ENCODE results near the gene PGP.
"Not testable (repeated sequence)": the region's sequence is repeated elsewhere in the genome, so short reads cannot be mapped to it uniquely, and the experiment has no call there.

PGP gene

DNA sequence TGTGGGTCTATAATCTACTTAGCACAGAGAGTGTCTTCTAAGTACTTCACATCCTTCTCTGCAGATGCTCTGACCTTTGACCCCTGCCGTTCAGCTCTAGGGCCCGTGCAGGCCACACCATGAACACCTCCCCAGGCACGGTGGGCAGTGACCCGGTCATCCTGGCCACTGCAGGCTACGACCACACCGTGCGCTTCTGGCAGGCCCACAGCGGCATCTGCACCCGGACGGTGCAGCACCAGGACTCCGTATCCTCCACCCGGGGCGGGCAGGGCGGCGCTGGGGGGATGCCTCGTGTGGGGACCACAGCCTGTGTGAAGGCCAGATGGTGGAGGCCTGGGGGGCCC is 8.7 kb downstream of the PGP start:
- ATAC-seq (ENCODE audit: low read depth) (peak; percentile 20), DNase-seq (ENCODE audit: low spot score) (peak; percentile 68)
- H3K4me3 ChIP-seq (ENCODE audit: severe bottlenecking): peak overlapping the region; percentile 91
- H3K27ac ChIP-seq (ENCODE audit: poor library complexity, severe bottlenecking): peak overlapping the region; percentile 68
- H3K36me3 ChIP-seq (ENCODE audit: low read depth): peaks cover 24% of the 10 kb centered on the region
- no peaks in the 10 kb centered on the region for H3K9me3 ChIP-seq (ENCODE audit: severe bottlenecking)
- no peaks in the 10 kb centered on the region for H3K27me3 ChIP-seq (ENCODE audit: insufficient read depth, poor library complexity, severe bottlenecking)
- TF ChIP-seq, protein P1, sequence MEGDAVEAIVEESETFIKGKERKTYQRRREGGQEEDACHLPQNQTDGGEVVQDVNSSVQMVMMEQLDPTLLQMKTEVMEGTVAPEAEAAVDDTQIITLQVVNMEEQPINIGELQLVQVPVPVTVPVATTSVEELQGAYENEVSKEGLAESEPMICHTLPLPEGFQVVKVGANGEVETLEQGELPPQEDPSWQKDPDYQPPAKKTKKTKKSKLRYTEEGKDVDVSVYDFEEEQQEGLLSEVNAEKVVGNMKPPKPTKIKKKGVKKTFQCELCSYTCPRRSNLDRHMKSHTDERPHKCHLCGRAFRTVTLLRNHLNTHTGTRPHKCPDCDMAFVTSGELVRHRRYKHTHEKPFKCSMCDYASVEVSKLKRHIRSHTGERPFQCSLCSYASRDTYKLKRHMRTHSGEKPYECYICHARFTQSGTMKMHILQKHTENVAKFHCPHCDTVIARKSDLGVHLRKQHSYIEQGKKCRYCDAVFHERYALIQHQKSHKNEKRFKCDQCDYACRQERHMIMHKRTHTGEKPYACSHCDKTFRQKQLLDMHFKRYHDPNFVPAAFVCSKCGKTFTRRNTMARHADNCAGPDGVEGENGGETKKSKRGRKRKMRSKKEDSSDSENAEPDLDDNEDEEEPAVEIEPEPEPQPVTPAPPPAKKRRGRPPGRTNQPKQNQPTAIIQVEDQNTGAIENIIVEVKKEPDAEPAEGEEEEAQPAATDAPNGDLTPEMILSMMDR (IDR thresholded peaks at IDR 0.05; ENCODE audit: poor library complexity, severe bottlenecking): no peak
- no peaks in the 10 kb centered on the region for H3K4me1 ChIP-seq (ENCODE audit: insufficient read depth, poor library complexity, severe bottlenecking)

DNA sequence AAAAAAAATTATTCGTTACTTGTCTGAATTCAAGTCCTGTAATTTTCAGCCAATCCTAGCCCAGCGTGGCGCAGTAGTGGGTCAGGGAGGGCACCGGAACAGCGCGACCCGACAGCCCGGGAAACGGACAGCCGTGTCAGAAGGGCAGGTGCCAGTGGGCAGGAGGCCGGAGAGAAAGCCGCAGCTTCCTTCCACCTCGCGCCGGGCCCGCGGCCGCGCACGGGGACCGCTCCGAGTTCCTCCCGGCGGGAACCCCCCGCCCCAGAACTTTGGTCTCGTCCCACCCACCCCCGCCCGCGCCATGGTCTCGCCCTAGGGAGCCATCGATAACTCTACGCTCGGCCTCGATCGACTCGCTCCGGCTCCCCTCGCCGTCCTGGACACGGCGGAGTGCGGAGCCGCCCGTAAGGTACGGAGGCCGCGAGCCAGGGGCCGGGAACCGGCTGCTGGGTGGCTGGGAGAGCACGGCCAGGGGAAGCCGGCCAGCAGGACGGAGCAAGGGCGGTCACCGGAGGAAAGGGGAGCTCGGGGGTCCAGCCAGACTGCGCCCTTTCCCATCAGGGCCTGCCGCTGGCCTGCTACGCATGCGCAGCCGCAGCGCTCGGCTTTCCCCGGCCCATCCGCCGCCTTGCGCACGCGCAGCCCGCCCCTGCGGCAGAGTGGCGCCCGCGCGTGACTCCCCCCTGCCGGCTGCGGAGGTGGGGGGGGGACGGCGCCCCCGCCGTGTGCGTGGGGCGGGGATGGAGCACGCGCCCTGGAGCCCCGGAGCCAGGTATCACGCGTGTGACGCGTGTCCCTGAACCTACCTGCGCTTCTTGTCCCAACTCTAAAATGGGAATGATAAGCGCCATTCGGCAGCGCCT is 9.3 kb downstream of the PGP start, which contains the start of gene MLST8:
MLST8 (plus strand) TSS at position 351 of the 863 bp plus-strand sequence. CDS start 632 bp downstream, outside the sequence.
- DNase-seq (ENCODE audit: low spot score): peak; percentile 81
- H3K4me3 ChIP-seq (ENCODE audit: severe bottlenecking): peak within 1 kb of the TSS; percentile 91
- H3K4me1 ChIP-seq (ENCODE audit: insufficient read depth, poor library complexity, severe bottlenecking): no peaks in the 10 kb centered on the region
- peak within 1 kb of the TSS; percentile 68 for H3K27ac ChIP-seq (ENCODE audit: poor library complexity, severe bottlenecking)
- no peaks in the 10 kb centered on the region for H3K9me3 ChIP-seq (ENCODE audit: severe bottlenecking)
- TF ChIP-seq, protein P1 (IDR thresholded peaks at IDR 0.05; ENCODE audit: poor library complexity, severe bottlenecking): no peak
- H3K27me3 ChIP-seq (ENCODE audit: insufficient read depth, poor library complexity, severe bottlenecking): no peaks in the 10 kb centered on the region
- peaks cover 24% of the 10 kb centered on the region for H3K36me3 ChIP-seq (ENCODE audit: low read depth)
- ATAC-seq (ENCODE audit: low read depth): peak; percentile 53

DNA sequence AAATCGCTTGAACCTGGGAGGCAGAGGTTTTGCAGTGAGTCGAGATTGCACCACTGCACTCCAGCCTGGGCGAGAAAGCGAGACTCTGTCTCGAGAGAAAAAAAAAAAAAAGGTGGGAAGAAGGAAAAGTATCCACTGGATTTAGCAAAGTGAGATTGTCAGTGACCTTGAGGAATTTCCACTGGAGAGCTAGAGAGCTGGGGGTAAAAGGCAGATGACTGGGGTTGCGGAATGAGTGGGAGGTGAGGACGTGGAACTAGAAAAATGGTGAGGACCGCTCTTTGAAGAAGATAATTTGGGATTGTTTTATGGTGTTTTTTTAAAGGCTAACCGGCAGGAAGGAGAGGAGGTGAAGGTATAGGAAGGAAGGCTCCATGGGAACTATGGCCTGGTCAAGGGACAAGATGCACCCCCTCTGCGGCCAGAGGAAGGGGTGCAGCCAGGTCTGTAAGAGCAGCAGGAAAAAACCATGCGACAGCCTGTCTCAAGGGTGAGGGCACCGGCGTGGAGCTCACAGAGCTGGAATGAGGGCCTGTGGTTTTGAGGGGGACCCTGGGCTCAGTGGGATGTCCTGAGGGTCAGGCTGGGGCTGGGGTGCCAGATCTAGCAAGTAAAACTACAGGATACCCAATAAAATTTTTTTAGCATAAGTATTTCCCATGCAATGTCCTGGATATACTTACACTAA is 10.1 kb downstream of the PGP start:
- TF ChIP-seq, protein P1 (IDR thresholded peaks at IDR 0.05; ENCODE audit: poor library complexity, severe bottlenecking): no peak
- no peaks in the 10 kb centered on the region for H3K27me3 ChIP-seq (ENCODE audit: insufficient read depth, poor library complexity, severe bottlenecking)
- ATAC-seq (ENCODE audit: low read depth): no peak
- no peak for DNase-seq (ENCODE audit: low spot score)
- peak overlapping the region; percentile 68 for H3K27ac ChIP-seq (ENCODE audit: poor library complexity, severe bottlenecking)
- H3K4me3 ChIP-seq (ENCODE audit: severe bottlenecking): peak overlapping the region; percentile 91
- no peaks in the 10 kb centered on the region for H3K9me3 ChIP-seq (ENCODE audit: severe bottlenecking)
- peaks cover 24% of the 10 kb centered on the region for H3K36me3 ChIP-seq (ENCODE audit: low read depth)
- no peaks in the 10 kb centered on the region for H3K4me1 ChIP-seq (ENCODE audit: insufficient read depth, poor library complexity, severe bottlenecking)

DNA sequence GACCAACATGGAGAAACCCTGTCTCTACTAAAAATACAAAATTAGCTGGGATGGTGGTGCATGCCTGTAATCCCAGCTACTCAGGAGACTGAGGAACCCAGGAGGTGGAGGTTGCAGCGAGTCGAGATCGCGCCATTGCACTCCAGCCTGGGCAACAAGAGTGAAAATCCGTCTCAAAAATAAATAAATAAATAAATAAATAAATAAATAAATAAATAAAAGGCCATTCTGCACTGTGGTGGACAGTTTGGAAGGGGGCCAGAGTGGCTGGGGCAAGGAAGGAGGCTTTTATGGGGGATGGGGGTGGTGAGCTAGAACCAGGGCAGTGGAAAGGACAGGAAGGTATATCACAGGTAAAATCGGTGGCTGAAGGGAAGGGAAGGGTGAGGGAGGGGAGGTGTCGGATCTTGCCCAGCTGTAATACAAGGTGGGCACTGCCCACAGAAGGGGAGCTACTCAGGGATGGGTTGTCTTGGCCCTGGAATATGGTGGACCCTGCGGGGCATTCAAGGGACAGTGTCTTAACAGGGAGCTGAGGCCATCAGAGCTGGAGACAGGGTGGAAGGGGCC is 11.4 kb downstream of the PGP start:
- H3K4me1 ChIP-seq (ENCODE audit: insufficient read depth, poor library complexity, severe bottlenecking); DNase-seq (ENCODE audit: low spot score); H3K27me3 ChIP-seq (ENCODE audit: insufficient read depth, poor library complexity, severe bottlenecking); H3K4me3 ChIP-seq (ENCODE audit: severe bottlenecking); ATAC-seq (ENCODE audit: low read depth); H3K27ac ChIP-seq (ENCODE audit: poor library complexity, severe bottlenecking); H3K9me3 ChIP-seq (ENCODE audit: severe bottlenecking): not testable (repeated sequence)
- peaks cover 15% of the 10 kb centered on the region for H3K36me3 ChIP-seq (ENCODE audit: low read depth)

DNA sequence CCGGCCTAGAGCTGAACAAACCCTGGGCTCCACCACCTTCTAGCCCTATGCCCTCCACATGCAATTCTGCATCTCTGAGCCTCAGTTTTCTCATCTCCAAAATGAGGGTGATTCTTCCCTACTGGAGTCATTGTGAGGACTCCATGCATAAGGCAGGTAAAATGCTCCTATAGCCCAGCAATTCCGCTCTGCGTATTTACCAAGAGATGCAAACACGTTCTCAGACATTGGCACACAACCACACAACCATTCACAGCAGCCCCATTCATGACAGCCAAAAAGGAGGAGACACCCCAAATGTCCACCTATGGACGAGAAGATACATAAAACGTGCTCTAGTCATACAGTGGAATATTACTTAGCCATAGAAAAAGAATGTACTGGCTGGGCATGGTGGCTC is 14.3 kb downstream of the PGP start:
- H3K4me3 ChIP-seq (ENCODE audit: severe bottlenecking): no peak overlapping the region
- no peaks in the 10 kb centered on the region for H3K4me1 ChIP-seq (ENCODE audit: insufficient read depth, poor library complexity, severe bottlenecking)
- H3K36me3 ChIP-seq (ENCODE audit: low read depth): no peaks in the 10 kb centered on the region
- H3K27ac ChIP-seq (ENCODE audit: poor library complexity, severe bottlenecking): no peak overlapping the region
- DNase-seq (ENCODE audit: low spot score): no peak
- H3K27me3 ChIP-seq (ENCODE audit: insufficient read depth, poor library complexity, severe bottlenecking): peaks cover 6% of the 10 kb centered on the region
- ATAC-seq (ENCODE audit: low read depth): no peak
- TF ChIP-seq, protein P1 (IDR thresholded peaks at IDR 0.05; ENCODE audit: poor library complexity, severe bottlenecking): no peak
- H3K9me3 ChIP-seq (ENCODE audit: severe bottlenecking): no peaks in the 10 kb centered on the region
